IMR-90 (cell line): ENCODE results near the gene TPST1. TPM values are rescaled to one million over a fixed set of nuclear protein-coding genes. Genes with fewer than 3 reads are reported as not detected.
A peak's percentile ranks its signal among the peaks of the same experiment; 100 is the strongest.
"Not testable (repeated sequence)": the region's sequence is repeated elsewhere in the genome, so short reads cannot be mapped to it uniquely, and the experiment has no call there.

Experiments
- ATAC-seq: fragments of 200-7000 bp; cut with Tn5 transposase; 2 replicates; pipeline ENCODE4 v1.9.1; 2020; ENCODE audit warnings: low read depth, mild to moderate bottlenecking, moderate library complexity
- BruUV-seq: library from RNA; stranded (reverse); fragments of 400-500 nt; replicated peaks from 2 replicates; lab custom pipeline; 2021; lab: Mats Ljungman, UMichigan
- CTCF ChIA-PET: fragments of 300-600 bp; formaldehyde crosslinking; extraction: SDS; loops from one replicate; lab custom pipeline; 2021; ENCODE audit warnings: antibody characterized with exemption; lab: Yijun Ruan, JAX
- POLR2A ChIA-PET: fragments of 300-600 bp; sonication (Branson Sonifier 250); formaldehyde crosslinking; loops from one replicate; lab custom pipeline; 2022; ENCODE audit warnings: antibody characterized with exemption; ENCODE audit not compliant: unreplicated experiment; lab: Charles Lee
- DNase-seq: peaks from one replicate; pipeline ENCODE4 v3.0.0; 2013
- H2AFZ ChIP-seq: replicated peaks from 2 replicates; pipeline ENCODE3; 2013; ENCODE audit warnings: low read length, mild to moderate bottlenecking; ENCODE audit not compliant: poor library complexity
- H2AK5ac ChIP-seq: 2 replicates; pipeline ENCODE4 v1.6.1; 2013; ENCODE audit warnings: low read depth, low read length, inconsistent platforms
- H2AK9ac ChIP-seq: replicated peaks from 2 replicates; pipeline ENCODE3; 2013; ENCODE audit warnings: mild to moderate bottlenecking, low read depth, low read length, moderate library complexity; ENCODE audit not compliant: poor library complexity
- H2BK120ac ChIP-seq: 2 replicates; pipeline ENCODE4 v1.6.1; 2013; ENCODE audit warnings: low read depth, low read length, inconsistent platforms
- H2BK15ac ChIP-seq: 3 replicates; pipeline ENCODE4 v1.6.1; 2013; ENCODE audit warnings: low read depth, low read length, inconsistent platforms
- H2BK20ac ChIP-seq: 2 replicates; pipeline ENCODE4 v1.6.1; 2013; ENCODE audit warnings: low read depth, mild to moderate bottlenecking, inconsistent platforms, low read length, moderate library complexity
- H2BK5ac ChIP-seq: 2 replicates; pipeline ENCODE4 v1.6.1; 2013; ENCODE audit warnings: mild to moderate bottlenecking, low read depth, low read length, inconsistent platforms; ENCODE audit not compliant: poor library complexity, severe bottlenecking
- H3K14ac ChIP-seq: replicated peaks from 2 replicates; pipeline ENCODE4 v1.6.1; 2013; ENCODE audit warnings: low read depth, low read length, inconsistent platforms
- H3K18ac ChIP-seq: 2 replicates; pipeline ENCODE4 v1.6.1; 2013; ENCODE audit warnings: low read depth, low read length, control low read depth
- H3K23ac ChIP-seq: 2 replicates; pipeline ENCODE4 v1.6.1; 2013; ENCODE audit warnings: low read depth, low read length, inconsistent platforms
- H3K27ac ChIP-seq: 2 replicates; pipeline ENCODE4 v1.5.1; 2013; ENCODE audit warnings: mild to moderate bottlenecking, control low read depth, low read length; ENCODE audit not compliant: insufficient read depth
- H3K27me3 ChIP-seq: 2 replicates; pipeline ENCODE4 v1.6.1; 2013; ENCODE audit warnings: low read length; ENCODE audit not compliant: control insufficient read depth, insufficient read depth
- H3K36me3 ChIP-seq: 2 replicates; pipeline ENCODE4 v1.6.1; 2013; ENCODE audit warnings: low read length, mixed read lengths; ENCODE audit not compliant: control insufficient read depth, insufficient read depth
- H3K4ac ChIP-seq: 2 replicates; pipeline ENCODE4 v1.6.1; 2013; ENCODE audit warnings: low read depth, low read length, inconsistent platforms
- H3K4me1 ChIP-seq: 2 replicates; pipeline ENCODE4 v1.6.1; 2013; ENCODE audit warnings: low read length, mixed read lengths; ENCODE audit not compliant: control insufficient read depth, insufficient read depth
- H3K4me2 ChIP-seq: 2 replicates; pipeline ENCODE4 v1.6.1; 2013; ENCODE audit warnings: low read depth, mild to moderate bottlenecking, control low read depth, low read length, moderate library complexity
- H3K4me3 ChIP-seq: 2 replicates; pipeline ENCODE4 v1.5.1; 2013; ENCODE audit warnings: low read depth, mild to moderate bottlenecking, control low read depth, low read length, moderate library complexity; ENCODE audit not compliant: insufficient read depth
- H3K56ac ChIP-seq: 2 replicates; pipeline ENCODE4 v1.6.1; 2013; ENCODE audit warnings: low read length, inconsistent platforms; ENCODE audit not compliant: insufficient read depth; ENCODE audit errors: extremely low read depth
- H3K79me1 ChIP-seq, 2 experiments: 2 replicates each; pipeline ENCODE4 v1.6.1; 2013; ENCODE audit warnings: low read length in 2 of 2, inconsistent platforms in 1 of 2, low read depth in 1 of 2
- H3K9ac ChIP-seq: 2 replicates; pipeline ENCODE4 v1.6.1; 2013; ENCODE audit warnings: low read depth, low read length, control low read depth
- H3K9me1 ChIP-seq: 2 replicates; pipeline ENCODE4 v1.6.1; 2013; ENCODE audit warnings: low read length, inconsistent platforms; ENCODE audit not compliant: insufficient read depth
- H3K9me3 ChIP-seq: 2 replicates; pipeline ENCODE4 v1.6.1; 2013; ENCODE audit warnings: low read length; ENCODE audit not compliant: control insufficient read depth, insufficient read depth
- H4K20me1 ChIP-seq: 2 replicates; pipeline ENCODE4 v1.6.1; 2013; ENCODE audit warnings: low read length, inconsistent platforms; ENCODE audit not compliant: insufficient read depth
- H4K5ac ChIP-seq: 2 replicates; pipeline ENCODE4 v1.6.1; 2013; ENCODE audit warnings: mild to moderate bottlenecking, low read depth, low read length, control low read depth
- H4K8ac ChIP-seq, 2 experiments: 2 replicates each; pipeline ENCODE4 v1.6.1; 2013; ENCODE audit warnings: low read depth in 2 of 2, low read length in 2 of 2, control low read depth in 1 of 2, inconsistent platforms in 1 of 2
- H4K91ac ChIP-seq: 2 replicates; pipeline ENCODE4 v1.6.1; 2013; ENCODE audit warnings: low read depth, low read length, inconsistent platforms; ENCODE audit not compliant: insufficient read depth
- WGBS, 2 experiments: methylation state at CpG; one replicate each; pipeline versions ENCODE4 v1.1.5 to v1.1.7; 2013; ENCODE audit warnings: missing lambda C conversion rate in 2 of 2; ENCODE audit not compliant: insufficient read length in 1 of 2; ENCODE audit errors: extremely low coverage in 2 of 2; 5-methylcytosine and 5-hydroxymethylcytosine counted together
- dilution Hi-C: fragments of 300-500 bp; cut with HindIII; formaldehyde crosslinking; loops from one replicate; pipeline ENCODE4 v1.14.3; 2018; ENCODE audit warnings: low sequenced_read_pairs; ENCODE audit not compliant: unreplicated experiment
- in situ Hi-C: fragments of 300-500 bp; cut with MboI; formaldehyde crosslinking; loops from 3 replicates; pipeline ENCODE4 v1.14.3; 2019; ENCODE audit warnings: low sequenced_read_pairs, inconsistent platforms, mixed read lengths
- intact Hi-C: fragments of 100-400 bp; cut with micrococcal nuclease; formaldehyde crosslinking; loops from 2 replicates; pipeline ENCODE4 v1.10.0; 2022
- polyA plus RNA-seq, 3 experiments: library from polyadenylated mRNA; depleted of rRNA; stranded (reverse); fragments of >200 nt; gene quantifications; 2 replicates each; pipeline ENCODE4 v1.2.3, GENCODE V29; 2012; ENCODE audit warnings: low replicate concordance in 1 of 3
- total RNA-seq: library from RNA; depleted of rRNA; stranded (reverse); fragments of >200 nt; gene quantifications from 2 replicates; pipeline ENCODE4 v1.2.3, GENCODE V29; 2012

Gene TPST1
- total and polyA plus RNA-seq, 2 of the 4 experiments (the other 2 are of a cell fraction): 37.7 to 58.6 TPM

DNA sequence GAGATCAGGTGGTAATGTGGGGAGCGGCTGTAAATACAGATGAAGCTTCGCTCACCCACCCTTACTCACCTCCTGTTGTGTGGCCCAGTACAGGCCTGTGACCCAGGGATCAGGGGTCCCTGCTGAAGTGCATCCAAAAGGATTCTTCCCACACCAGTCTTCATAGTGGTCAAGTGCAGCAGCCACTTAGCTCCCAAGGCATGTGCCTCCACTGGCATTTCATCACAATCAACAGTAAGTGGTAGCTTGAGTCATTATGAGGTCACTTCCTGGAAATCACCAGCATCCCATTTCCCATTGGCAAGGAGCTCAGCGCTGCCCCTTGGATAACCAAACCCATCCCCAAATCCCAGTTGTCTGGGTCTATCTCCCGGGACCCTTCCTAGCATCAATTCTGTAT lies 196.0 kb downstream of the TPST1 start:
- BruUV-seq, H3K4me3 ChIP-seq, H3K36me3 ChIP-seq, H4K8ac ChIP-seq, in situ Hi-C loops, H4K5ac ChIP-seq, H3K56ac ChIP-seq, H2BK5ac ChIP-seq, H3K14ac ChIP-seq, H3K27ac ChIP-seq, POLR2A ChIA-PET, H4K20me1 ChIP-seq, H2BK120ac ChIP-seq, H2BK15ac ChIP-seq, H3K27me3 ChIP-seq, H4K91ac ChIP-seq, H3K4me1 ChIP-seq, H3K4ac ChIP-seq, H2AFZ ChIP-seq, H2BK20ac ChIP-seq, intact Hi-C loops, dilution Hi-C loops, H2AK5ac ChIP-seq, H3K9me1 ChIP-seq, H3K23ac ChIP-seq, CTCF ChIA-PET, H3K79me1 ChIP-seq, H3K9me3 ChIP-seq, H2AK9ac ChIP-seq, H3K4me2 ChIP-seq, H3K9ac ChIP-seq, ATAC-seq, H3K18ac ChIP-seq: not testable (repeated sequence)
- WGBS, 2 experiments: no CpG with 5 or more reads among the region's 4 CpGs
- peak; percentile 55 for DNase-seq

DNA sequence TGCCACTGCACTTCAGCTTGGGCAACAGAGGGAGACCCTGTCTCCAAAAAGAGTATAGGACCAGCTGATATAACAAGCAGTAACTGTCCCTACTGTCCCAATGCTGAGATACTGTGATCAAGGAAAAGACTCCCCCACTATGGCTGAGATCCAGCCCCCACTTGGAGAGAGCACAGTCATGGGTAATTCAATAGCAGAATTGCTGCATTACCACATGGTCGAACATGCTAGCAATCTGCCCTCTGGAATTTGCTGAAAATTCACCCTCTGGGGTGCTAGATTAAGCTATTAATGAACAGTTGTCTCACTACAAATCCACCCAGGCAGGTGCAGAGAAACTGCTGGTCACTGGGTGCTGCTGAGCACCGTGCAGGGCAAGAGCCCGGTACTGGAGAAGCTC lies 196.8 kb downstream of the TPST1 start:
- H3K79me1 ChIP-seq, H4K8ac ChIP-seq, intact Hi-C loops, ATAC-seq, H3K9me1 ChIP-seq, H3K27me3 ChIP-seq, H4K91ac ChIP-seq, H2AK9ac ChIP-seq, POLR2A ChIA-PET, H3K18ac ChIP-seq, H2AFZ ChIP-seq, H3K56ac ChIP-seq, H4K20me1 ChIP-seq, H3K9me3 ChIP-seq, H3K4me2 ChIP-seq, H3K36me3 ChIP-seq, H2BK120ac ChIP-seq, H3K9ac ChIP-seq, H3K4me3 ChIP-seq, H2BK15ac ChIP-seq, in situ Hi-C loops, DNase-seq, H3K4me1 ChIP-seq, H2BK5ac ChIP-seq, H3K27ac ChIP-seq, H3K23ac ChIP-seq, BruUV-seq, dilution Hi-C loops, H3K14ac ChIP-seq, H3K4ac ChIP-seq, H4K5ac ChIP-seq: not testable (repeated sequence)
- 0 out of 2 replicates have a peak overlapping the region, but pooled peaks have one; percentile 28 for H2AK5ac ChIP-seq
- 100% methylated on average over 1 of the region's 3 CpGs; no CpG with 5 or more reads in 1 of the 2 experiments for WGBS, 2 experiments
- 0 out of 2 replicates have a peak overlapping the region, but pooled peaks have one; percentile 24 for H2BK20ac ChIP-seq
- CTCF ChIA-PET: interaction anchor here (1.1 kb wide), 1 partner anchor 10 kb away, joined by 3 read pairs; no protein-coding TSS in a partner anchor
